PC-3 (cell line): ENCODE results near the gene XK.

ENCODE experiments used
- CTCF ChIP-seq: fragments of 300-600 bp; sonication (generic); conservative IDR thresholded peaks from 2 replicates; pipeline ENCODE4 v1.5.1; 2017; ENCODE audit warnings: antibody characterized with exemption, low read depth, mild to moderate bottlenecking, low read length
- EZH2 ChIP-seq: fragments of 300-600 bp; sonication (generic); IDR thresholded peaks from one replicate; pipeline ENCODE4 v1.6.1; 2017; ENCODE audit warnings: antibody characterized with exemption, mild to moderate bottlenecking, low read length; ENCODE audit not compliant: unreplicated experiment

GRCh38 chrX:37746218-37746941, 60.8 kb downstream of the XK start:
- TF ChIP-seq EZH2 (no peak), CTCF (no peak)
